Activated CD4-positive, alpha-beta T cell treated with anti-CD3 and anti-CD28 coated beads, Interleukin-2, amount 50 U/mL, for 1 hour (primary cell): Measurements from ENCODE around the gene LMTK3.
"Not testable (repeated sequence)": the region's sequence is repeated elsewhere in the genome, so short reads cannot be mapped to it uniquely, and the experiment has no call there.

Source experiments
- DNase-seq: peaks from one replicate; pipeline ENCODE4 v3.0.0-alpha.2; 2020

Gene LMTK3

GRCh38 chr19:48502350-48503018 is 9.2 kb downstream of the LMTK3 start:
- DNase-seq, result no peak

DNA sequence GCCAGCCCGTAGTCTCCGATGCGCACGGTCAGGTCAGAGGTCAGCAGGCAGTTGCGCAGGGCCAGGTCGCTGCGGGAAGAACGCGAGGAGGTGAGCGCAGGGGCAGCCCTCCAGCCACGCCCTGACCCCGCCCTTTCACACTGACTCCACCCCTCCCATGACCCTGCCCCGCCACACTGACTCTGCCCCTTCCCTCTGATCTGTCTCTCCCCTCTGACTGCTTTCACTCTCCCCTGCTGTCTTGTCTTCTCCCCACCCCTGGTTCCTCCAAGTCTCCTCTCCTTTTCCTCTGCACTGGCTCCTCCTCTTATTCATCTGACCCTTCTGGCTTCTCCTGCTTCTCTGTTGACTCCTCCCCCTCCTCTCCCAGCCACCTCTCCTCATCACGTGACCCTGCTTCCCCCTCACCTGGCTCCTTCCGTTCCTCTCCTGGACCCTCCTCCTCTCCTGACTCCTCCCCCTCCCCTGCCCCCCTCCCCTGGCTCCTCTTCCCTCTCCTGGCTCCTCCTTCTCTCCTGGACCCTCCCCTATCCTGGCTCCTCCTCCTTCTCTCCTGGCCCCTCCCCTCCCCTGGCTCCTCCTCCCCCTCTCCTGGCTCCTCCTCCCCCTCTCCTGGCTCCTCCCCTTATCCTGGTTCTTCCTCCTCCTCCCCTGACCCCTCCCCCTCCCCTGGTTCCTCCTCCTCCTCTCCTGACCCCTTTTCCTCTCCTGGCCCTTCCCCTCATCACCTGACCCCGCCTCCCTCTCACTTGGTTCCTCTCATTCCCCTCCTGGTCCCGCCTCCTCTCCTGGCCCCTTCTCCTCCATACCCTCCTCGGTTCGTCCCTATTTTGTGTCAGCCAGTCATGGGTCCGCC is 9.9 kb downstream of the LMTK3 start:
- DNase-seq, result peak; percentile 76

- no peak for DNase-seq
Measured at GRCh38 chr19:48500830-48501493, 10.7 kb downstream of the LMTK3 start.

DNA sequence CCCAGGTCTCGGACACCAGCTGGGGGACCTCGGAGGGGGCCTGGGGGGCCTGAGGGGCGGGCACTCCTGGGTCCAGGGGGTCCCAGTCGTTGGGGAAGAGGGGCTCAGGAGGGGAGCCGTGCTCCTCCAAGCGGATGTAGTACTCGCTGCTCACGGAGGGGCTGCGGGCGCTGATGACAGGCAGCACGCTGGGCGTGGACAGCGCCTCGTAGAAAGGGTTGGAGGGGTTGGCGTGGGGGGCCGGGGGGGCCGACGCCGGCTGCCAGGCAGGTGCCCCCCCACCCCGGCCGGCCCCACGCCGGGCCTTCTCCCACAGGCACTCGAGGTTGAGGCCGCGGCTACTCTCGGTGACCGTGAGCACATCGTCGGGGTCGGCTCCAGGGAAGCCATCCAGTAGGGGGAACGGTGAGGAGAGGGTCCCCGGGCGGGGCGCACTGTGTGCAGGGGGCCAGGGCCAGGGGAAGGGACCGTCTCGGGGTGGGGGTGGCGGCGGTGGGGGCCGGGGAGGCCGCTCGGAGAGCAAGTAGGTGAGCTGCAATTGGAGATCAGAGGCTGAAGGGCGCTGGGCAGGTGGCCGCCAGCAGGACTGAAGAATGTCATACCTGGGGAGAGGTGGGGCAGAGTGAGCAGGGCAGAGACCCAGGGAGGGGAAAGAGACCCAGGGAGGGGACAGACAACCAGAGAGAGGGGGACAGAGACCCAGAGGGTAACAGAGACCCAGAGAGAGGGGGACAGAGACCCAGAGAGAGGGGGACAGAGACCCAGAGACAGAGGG is 12.1 kb downstream of the LMTK3 start:
- no peak for DNase-seq

- DNase-seq, result no peak
Measured at GRCh38 chr19:48498595-48499311, 12.9 kb downstream of the LMTK3 start.

DNA sequence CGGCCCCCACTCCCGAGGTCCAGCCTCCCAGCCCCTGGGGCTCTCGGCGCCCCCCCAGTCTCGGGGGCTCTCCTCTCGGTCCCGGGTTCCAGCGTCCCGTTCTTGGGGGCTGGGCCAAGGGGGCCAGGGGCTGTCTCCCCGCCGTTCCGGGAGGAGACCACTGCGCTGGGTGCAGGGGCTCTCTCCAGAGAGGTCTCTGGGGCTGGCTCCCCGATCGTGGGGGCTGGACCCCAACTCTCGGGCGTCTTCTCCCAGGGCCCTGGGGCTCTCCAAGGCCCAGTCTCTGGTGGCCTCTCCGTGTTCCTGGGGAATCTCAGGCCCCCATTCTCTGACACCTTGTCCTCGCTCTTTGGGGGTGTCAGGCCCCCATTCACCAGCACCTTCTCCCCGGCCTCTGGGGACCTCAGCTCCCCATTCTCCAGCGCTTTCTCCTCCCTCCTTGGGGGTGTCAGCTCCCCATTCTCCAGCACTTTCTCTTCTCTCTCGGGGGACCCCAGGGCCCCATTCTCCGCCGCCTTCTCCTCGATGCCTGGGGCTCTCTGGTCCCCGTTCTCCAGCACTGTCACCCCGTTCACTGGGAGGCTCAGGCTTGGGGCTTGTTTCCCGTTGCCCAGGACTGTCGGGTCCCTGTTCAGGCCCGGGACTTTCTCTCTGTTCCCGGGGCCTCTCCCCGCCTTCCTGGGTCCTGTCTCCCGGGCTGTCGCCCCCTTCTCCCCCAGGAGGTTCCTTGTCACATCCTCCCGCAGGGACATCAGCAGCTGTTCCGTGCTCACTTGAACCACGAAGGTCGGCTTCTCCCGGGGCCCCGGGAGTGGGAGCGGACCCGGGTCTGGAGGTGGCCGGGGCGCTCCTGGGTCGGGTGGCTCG is 13.7 kb downstream of the LMTK3 start:
- no peak for DNase-seq

DNA sequence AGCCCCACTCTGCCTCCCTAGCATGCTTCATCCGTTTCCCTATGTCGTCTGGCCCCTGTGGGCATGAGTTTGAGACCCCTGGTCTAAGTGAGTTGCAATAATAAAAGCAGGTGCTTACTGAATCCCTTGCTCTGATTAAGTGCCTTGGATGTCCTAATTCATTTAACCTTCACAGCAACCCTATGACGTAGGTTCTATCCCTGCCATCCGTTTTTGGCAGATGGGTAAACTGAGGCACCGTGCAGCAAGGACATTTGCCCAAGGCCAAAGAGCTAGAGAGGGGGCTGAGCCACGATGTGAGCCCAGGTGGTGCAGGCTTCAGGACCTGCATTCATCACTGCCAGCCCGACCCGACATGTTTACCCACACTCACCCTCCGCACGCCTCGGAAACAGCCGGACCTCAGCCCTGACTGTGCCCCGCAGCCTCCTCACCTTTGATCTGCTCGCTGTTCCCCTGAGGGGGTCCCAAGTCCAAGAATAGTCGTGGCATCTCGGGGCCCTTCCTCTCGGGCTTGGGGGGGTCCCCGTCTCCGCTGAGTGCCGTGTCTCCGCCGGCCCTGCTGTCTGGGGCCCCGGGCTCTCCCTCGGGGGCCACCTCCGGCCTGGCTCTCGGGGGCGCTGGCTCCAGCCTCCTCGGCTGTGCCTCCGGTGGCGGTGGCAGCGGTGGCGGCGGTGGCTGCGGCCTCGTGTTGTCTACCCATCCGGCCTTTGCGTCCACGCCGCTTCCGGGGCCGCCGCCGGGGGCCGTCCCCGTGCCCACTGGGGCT is 14.5 kb downstream of the LMTK3 start:
- no peak for DNase-seq

DNA sequence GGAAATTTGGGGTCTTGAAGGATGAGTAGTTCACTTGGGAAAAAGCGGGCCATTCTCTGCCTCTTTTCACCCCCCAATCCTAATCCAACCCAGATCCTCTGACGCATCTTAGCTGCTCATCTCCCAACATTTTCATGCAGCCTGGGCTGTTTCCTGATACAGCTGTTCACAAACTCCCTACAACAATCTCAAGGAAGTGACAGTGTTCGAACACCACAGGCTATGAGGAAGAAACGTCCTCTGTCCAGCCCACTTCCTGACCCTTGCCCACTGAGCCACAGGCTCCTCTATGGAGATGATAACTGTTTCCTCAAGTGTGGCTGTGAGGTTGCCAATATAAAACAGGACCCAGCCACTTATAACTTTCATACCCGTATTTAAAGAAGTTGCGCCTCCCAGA is 16.2 kb downstream of the LMTK3 start:
- no peak for DNase-seq

- DNase-seq, result no peak
Measured at GRCh38 chr19:48493718-48494401, 17.8 kb downstream of the LMTK3 start.

DNA sequence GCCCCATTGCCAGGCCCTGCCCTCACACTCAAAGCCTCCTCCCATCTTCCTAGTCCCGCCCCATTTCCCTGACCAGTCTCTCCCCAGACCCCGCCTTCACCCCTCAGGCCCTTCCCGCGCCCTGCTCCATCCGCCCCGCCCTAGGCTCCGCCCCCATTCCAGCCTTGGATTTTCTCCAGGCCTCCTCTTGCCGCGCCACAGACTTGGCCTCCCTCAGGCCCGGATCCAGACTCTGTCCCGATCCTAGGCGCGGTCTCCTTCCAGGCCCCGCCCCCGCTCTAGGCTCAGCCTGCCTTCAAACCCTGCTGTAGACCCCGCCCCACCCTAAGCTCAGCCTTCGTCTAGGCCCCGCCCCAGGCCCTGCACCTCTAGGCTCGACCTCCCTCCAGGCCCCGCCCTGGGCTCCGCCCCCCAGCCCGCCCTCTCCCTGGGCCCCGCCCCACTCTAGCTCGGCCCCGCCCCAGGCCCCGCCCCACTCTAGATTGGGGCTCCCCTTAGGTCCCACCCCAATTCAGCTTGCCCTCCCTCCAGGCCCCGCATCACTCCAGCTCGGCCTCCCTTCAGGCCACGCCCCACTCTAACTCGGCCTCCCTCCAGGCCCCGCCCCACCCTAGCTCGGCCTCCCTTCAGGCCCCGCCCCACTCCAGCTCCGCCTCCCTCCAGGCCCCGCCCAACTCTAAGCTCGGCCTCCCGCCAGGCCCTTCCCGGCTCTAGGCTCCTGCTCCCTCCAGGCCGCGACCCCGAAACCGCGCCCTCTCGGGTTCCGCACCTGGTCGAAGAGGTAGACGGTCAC is 18.5 kb downstream of the LMTK3 start:
- peak; percentile 79 for DNase-seq

- DNase-seq, result no peak
Measured at GRCh38 chr19:48491793-48492123, 19.9 kb downstream of the LMTK3 start.

- peak; percentile 55 for DNase-seq
Measured at GRCh38 chr19:48490981-48491792, 20.4 kb downstream of the LMTK3 start.

- DNase-seq, result peak; percentile 79
Measured at GRCh38 chr19:48489608-48490216, 21.9 kb downstream of the LMTK3 start.

- not testable (repeated sequence) for DNase-seq
Measured at GRCh38 chr19:48488478-48488877, 23.2 kb downstream of the LMTK3 start.

GRCh38 chr19:48487948-48488347 is 23.7 kb downstream of the LMTK3 start:
- DNase-seq, result no peak

DNA sequence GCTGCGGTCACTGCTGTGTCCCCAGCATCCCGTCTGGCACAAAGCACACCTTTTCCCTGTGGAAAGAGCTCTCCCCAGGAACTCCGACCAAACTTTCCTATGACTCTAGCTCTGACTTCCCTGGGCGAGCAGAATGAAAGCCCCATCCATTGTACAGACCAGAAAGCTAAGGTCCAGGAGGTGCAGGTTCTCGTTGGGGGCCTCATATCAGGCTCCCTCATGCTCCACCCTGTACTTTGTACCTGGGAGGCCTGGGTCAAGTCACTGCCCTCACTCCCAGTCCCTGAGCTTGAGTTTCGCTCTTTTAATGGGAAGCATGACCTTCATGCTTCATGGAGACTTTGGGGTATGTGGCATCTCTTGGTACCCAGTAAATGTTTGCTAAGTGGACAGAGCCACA is 24.1 kb downstream of the LMTK3 start:
- no peak for DNase-seq

- DNase-seq, result not testable (repeated sequence)
Measured at GRCh38 chr19:48486706-48487105, 24.9 kb downstream of the LMTK3 start.
